Loucy (cell line): ENCODE results near the gene PCDHGB1.
"Not testable (repeated sequence)": the region's sequence is repeated elsewhere in the genome, so short reads cannot be mapped to it uniquely, and the experiment has no call there.

ENCODE experiments used
- H2AFZ ChIP-seq: fragments of 200-600 bp; sonication (generic); 2 replicates; pipeline ENCODE4 v1.6.0; 2016; ENCODE audit warnings: antibody characterized with exemption, mild to moderate bottlenecking, low read length, moderate library complexity
- H3F3A ChIP-seq: fragments of 200-600 bp; 2 replicates; pipeline ENCODE4 v1.6.0; 2016; ENCODE audit warnings: antibody characterized with exemption, low read depth, mild to moderate bottlenecking
- H3K27me3 ChIP-seq: fragments of 200-600 bp; sonication (generic); 2 replicates; pipeline ENCODE4 v1.6.1; 2014; ENCODE audit warnings: low read length, mild to moderate bottlenecking; ENCODE audit not compliant: insufficient read depth, poor library complexity, severe bottlenecking
- H3K36me3 ChIP-seq: fragments of 200-600 bp; sonication (generic); 2 replicates; pipeline ENCODE4 v1.6.1; 2016; ENCODE audit warnings: low read length; ENCODE audit not compliant: insufficient read depth
- H3K4me1 ChIP-seq: fragments of 200-600 bp; sonication (generic); 2 replicates; pipeline ENCODE4 v1.5.1; 2014; ENCODE audit warnings: low read length, mild to moderate bottlenecking; ENCODE audit not compliant: insufficient read depth, poor library complexity, severe bottlenecking
- H3K4me2 ChIP-seq: fragments of 200-600 bp; sonication (generic); 2 replicates; pipeline ENCODE4 v1.6.0; 2014; ENCODE audit warnings: antibody characterized with exemption, low read length, low read depth, mild to moderate bottlenecking; ENCODE audit not compliant: poor library complexity, severe bottlenecking
- H3K4me3 ChIP-seq: fragments of 200-600 bp; sonication (generic); 2 replicates; pipeline ENCODE4 v1.5.1; 2014; ENCODE audit warnings: low read length, mild to moderate bottlenecking, mixed read lengths; ENCODE audit not compliant: poor library complexity, severe bottlenecking
- H3K79me2 ChIP-seq: fragments of 200-600 bp; sonication (generic); 2 replicates; pipeline ENCODE4 v1.6.1; 2014; ENCODE audit warnings: low read length; ENCODE audit not compliant: insufficient read depth
- H3K9ac ChIP-seq: fragments of 200-600 bp; sonication (generic); 2 replicates; pipeline ENCODE4 v1.6.0; 2014; ENCODE audit warnings: mild to moderate bottlenecking, low read depth, low read length, moderate library complexity; ENCODE audit not compliant: poor library complexity, severe bottlenecking
- H3K9me2 ChIP-seq: fragments of 200-600 bp; sonication (generic); replicated peaks from 2 replicates; pipeline ENCODE4 v1.6.1; 2016; ENCODE audit warnings: low read depth, low read length, mixed read lengths
- H3K9me3 ChIP-seq: fragments of 200-600 bp; sonication (generic); 2 replicates; pipeline ENCODE4 v1.6.1; 2014; ENCODE audit warnings: mild to moderate bottlenecking, antibody characterized with exemption, low read length, low read depth; ENCODE audit not compliant: insufficient read depth
- H4K20me1 ChIP-seq: fragments of 200-600 bp; sonication (generic); 2 replicates; pipeline ENCODE4 v1.6.0; 2014; ENCODE audit warnings: antibody characterized with exemption, low read length, mild to moderate bottlenecking; ENCODE audit not compliant: insufficient read depth, poor library complexity, severe bottlenecking
- CTCF ChIP-seq: fragments of 200-600 bp; sonication (generic); conservative IDR thresholded peaks from 2 replicates; pipeline ENCODE4 v1.5.1; 2014; ENCODE audit warnings: mild to moderate bottlenecking, antibody characterized with exemption, low read length
- EZH2phosphoT487 ChIP-seq: fragments of 200-600 bp; IDR thresholded peaks from 2 replicates; pipeline ENCODE4 v1.6.1; 2018; ENCODE audit warnings: antibody characterized with exemption, mild to moderate bottlenecking, moderate library complexity, borderline replicate concordance

PCDHGB1 gene

GRCh38 chr5:141328231-141328630 is 21.7 kb upstream of the PCDHGB1 start:
- TF ChIP-seq CTCF (no peak), EZH2phosphoT487 (no peak)
- H3F3A ChIP-seq: no peaks in the 10 kb centered on the region
- no peaks in the 10 kb centered on the region for H3K9me2 ChIP-seq
- H3K4me3 ChIP-seq: no peak overlapping the region
- H3K4me1 ChIP-seq: no peaks in the 10 kb centered on the region
- H3K4me2 ChIP-seq: no peak overlapping the region
- no peaks in the 10 kb centered on the region for H3K36me3 ChIP-seq
- H3K9me3 ChIP-seq: no peaks in the 10 kb centered on the region
- H3K27me3 ChIP-seq: no peaks in the 10 kb centered on the region
- no peak overlapping the region for H2AFZ ChIP-seq
- no peaks in the 10 kb centered on the region for H4K20me1 ChIP-seq
- H3K9ac ChIP-seq: no peak overlapping the region
- no peaks in the 10 kb centered on the region for H3K79me2 ChIP-seq

GRCh38 chr5:141330299-141331080 is 19.4 kb upstream of the PCDHGB1 start, which contains the start of gene PCDHGA1:
Gene PCDHGA1, plus strand, starts transcription at chr5:141330514.
- Histone ChIP-seq H4K20me1 (no peaks in the 10 kb centered on the region), H3F3A (no peaks in the 10 kb centered on the region), H3K36me3 (no peaks in the 10 kb centered on the region), H2AFZ (no peak within 1 kb of the TSS), H3K4me1 (no peaks in the 10 kb centered on the region), H3K27me3 (no peaks in the 10 kb centered on the region), H3K9me2 (no peaks in the 10 kb centered on the region), H3K9ac (no peak within 1 kb of the TSS), H3K4me2 (no peak within 1 kb of the TSS), H3K4me3 (no peak within 1 kb of the TSS), H3K79me2 (no peaks in the 10 kb centered on the region), H3K9me3 (no peaks in the 10 kb centered on the region)
- TF ChIP-seq EZH2phosphoT487 (no peak), CTCF (peak; percentile 1)

GRCh38 chr5:141332571-141332970 is 17.3 kb upstream of the PCDHGB1 start:
- not testable (repeated sequence) for H3K9me3 ChIP-seq, H3K79me2 ChIP-seq, H3K36me3 ChIP-seq, H3K4me1 ChIP-seq, H3K4me3 ChIP-seq, H3K27me3 ChIP-seq, H3K4me2 ChIP-seq, H3F3A ChIP-seq, H4K20me1 ChIP-seq, H3K9me2 ChIP-seq, H3K9ac ChIP-seq, H2AFZ ChIP-seq
